Stimulated activated CD4-positive, alpha-beta T cell treated with anti-CD3 and anti-CD28 coated beads, Interleukin-15, amount 100 ng/mL, for 48 hours (primary cell): ENCODE results near the gene CCL18.
"Not testable (repeated sequence)": the region's sequence is repeated elsewhere in the genome, so short reads cannot be mapped to it uniquely, and the experiment has no call there.

ENCODE experiments used
- DNase-seq, 2 donors: peaks; one replicate each; pipeline ENCODE4 v3.0.0-alpha.2; 2020; ENCODE audit warnings: low read depth in 2 of 2

Gene CCL18

GRCh38 chr17:36104246-36104645 lies 40.2 kb downstream of the CCL18 start:
- not testable (repeated sequence) for DNase-seq

DNA sequence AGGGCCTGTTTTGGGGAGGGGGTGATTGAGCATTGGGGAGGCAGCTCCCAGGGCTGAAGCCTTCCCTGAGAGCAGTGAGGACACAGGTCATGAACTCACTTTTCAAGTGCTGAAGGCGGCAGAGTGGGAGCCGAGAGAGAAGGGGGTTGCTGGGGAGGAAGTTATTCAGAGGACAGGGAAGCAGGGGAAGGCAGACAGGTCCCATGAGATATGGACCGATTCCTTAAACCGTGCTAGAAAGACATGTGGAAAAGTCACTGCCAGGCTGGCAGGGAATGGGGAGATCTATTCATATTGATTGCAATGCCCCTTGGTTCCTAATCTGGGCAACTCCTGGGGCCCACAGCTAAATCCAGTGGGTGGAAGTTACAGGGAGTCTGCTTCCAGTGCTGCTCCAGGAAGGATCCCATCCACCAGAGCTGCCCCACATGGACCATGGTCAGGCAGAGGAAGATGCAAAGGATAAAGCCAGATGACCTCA lies 40.7 kb downstream of the CCL18 start:
- DNase-seq, result no peak

DNA sequence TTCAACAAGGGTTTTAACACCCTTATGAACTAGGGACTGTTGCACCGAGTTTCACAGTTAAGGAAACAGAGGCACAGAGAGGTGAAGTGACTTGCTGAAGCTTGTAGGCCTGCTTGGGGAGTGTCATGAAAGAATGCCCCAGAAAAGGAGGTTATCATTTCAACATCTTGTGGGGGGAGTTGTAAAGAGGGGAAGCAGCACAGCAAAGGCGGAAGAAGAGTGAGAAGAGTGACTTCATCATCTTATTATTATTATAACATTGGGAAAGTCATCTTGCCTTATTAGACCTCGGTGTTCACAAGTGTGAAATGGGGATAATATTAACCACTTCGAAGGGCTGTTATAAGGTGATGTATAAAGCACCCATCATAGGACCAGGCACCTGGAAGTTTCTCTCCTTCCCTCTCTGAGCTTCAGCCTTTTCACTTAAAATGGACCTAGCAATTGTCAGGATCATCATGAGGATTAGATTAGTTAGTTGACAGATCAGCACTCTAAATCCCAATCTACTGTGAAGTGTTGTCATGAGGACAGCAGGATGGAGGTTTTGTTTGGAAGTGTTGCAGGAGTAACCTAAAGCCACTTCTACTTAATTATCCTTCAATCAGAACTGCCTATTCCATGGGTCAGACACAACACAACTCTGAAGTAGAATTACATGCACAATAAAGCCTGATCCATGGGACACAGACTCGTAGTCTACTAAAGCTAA lies 41.9 kb downstream of the CCL18 start:
- no peak for DNase-seq

- DNase-seq, result no peak
These were observed 42.4 kb downstream of the CCL18 start for GRCh38 chr17:36106493-36106835.

DNA sequence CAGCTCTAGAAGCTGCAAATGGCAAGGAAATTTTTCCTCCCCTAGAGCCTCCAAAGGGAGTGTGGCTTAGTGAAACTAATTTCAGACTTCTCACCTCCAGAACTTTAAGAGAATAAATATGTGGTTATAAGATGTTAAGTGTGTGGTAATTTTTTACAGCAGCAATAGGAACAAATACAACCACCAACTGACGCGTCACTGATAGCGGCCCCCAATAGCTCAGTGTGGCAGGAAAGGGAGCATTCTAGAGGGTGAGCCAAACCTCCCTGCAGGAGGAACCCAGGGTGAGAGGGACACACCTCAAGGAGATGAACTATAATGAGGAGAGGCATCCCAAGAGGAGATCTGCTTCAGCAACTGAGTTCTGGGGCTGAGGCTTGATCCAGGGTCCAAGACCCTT lies 43.6 kb downstream of the CCL18 start:
- DNase-seq, result no peak

GRCh38 chr17:36108265-36108664 lies 44.2 kb downstream of the CCL18 start:
- DNase-seq, result not testable (repeated sequence)

DNA sequence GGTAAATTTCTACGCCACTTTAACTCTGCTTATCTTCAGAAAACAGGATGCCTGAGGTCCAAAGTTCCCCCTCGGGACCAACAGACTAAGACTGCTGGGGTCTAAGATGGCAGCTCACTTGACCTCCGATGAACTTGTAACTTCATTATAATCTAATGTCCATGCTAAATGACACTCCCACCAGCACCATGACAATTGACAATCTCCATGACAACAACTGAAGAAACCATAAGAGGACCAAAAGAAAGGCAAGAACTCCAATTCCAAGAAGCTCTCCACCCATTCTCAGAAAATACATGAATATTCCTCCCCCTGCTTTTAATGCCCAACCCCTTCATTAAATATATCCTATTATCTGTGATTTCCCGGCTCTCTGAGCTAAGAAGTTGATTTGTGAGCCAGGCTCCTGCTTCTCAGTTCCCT lies 47.0 kb downstream of the CCL18 start:
- no peak for DNase-seq

GRCh38 chr17:36112572-36112971 lies 48.5 kb downstream of the CCL18 start:
- DNase-seq, result no peak

- not testable (repeated sequence) for DNase-seq
These were observed 49.1 kb downstream of the CCL18 start for GRCh38 chr17:36113131-36113530.

DNA sequence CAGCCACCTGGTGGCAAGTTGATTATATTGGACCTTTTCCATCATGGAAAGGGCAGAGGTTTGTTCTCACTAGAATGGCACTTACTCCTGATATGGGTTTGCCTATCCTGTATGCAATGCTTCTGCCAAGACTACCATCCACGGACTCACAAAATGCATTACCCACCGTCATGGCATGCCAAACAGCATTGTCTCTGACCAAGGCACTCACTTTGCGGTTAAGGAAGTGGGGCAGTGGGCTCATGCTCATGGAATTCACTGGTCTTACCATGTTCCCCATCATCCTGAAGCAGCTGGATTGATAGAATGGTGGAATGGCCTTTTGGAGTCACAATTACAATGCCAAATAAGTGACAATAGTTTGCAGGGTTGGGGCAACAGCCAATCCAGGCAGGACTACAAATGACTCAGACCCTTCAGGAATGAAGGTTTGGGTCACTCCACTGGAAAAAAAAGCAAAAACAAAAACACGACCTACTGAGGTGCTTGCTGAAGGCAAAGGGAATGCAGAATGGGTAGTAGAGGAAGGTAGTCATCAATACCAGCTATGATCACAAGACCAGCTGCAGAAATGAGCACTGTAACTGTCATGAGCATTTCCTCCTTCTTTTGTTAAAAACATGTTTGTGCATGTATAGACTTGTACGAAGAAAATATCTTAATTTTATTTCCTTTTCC lies 51.0 kb downstream of the CCL18 start:
- DNase-seq, result not testable (repeated sequence)

DNA sequence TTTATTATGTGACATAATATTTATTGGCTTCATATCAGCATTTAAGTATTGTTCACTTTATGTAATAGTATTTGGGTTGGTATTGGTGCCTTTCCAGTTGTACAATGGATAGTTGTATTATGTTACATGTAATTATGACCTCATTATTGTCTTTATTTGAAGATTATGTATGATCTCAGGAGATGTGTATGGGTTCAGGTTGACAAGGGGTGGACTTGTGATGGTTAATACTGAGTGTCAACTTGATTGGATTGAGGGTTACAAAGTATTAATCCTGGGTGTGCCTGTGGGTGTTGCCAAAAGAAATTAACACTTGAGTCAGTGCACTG lies 51.5 kb downstream of the CCL18 start:
- not testable (repeated sequence) for DNase-seq

GRCh38 chr17:36117505-36118382 lies 53.7 kb downstream of the CCL18 start:
- peak; percentile 32 to 47 for DNase-seq

DNA sequence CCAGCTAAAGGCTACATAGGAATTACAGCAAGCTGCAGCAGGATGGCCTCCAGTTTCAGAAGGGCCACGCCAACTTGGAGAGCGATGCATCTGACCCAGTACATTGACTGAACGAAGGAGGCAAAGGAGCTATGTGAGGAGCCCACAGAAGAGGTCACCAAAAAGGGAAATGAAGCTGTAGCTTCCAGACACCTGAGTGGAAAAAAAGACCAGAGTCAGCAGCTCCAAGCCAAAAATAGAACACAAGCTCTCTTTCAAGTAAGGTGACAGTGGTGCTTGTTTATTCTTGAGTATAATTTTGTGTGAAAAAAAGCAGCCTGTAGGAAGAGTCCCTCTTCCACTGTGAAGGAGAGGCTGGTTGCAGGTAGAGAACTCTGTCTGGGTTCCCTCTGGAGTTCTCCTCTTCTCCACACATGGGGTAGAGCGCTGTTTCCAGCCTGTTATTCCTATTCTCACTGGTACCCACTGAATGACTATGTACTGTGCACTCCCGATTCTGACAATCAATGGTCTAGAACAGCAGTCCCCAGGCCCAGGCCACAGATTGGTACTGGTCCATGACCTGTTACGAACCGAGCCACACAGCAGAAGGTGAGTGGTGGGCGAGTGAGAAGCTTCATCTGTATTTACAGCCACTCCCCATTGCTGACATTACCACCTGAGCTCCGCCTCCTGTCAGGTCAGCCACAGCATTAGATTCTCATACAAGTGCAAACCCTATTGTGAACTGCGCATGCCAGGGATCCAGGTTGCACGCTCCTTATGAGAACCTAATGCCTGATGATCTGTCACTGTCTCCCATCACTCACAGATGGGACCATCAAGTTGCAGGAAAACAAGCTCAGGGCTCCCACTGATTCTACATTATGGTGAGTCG lies 54.6 kb downstream of the CCL18 start:
- no peak for DNase-seq

- DNase-seq, result no peak
These were observed 56.1 kb downstream of the CCL18 start for GRCh38 chr17:36120221-36120620.

- not testable (repeated sequence) for DNase-seq
These were observed 57.0 kb downstream of the CCL18 start for GRCh38 chr17:36121099-36121498.
